ENCODE measurements around the gene CAST. TPM values are rescaled to one million over a fixed set of nuclear protein-coding genes. Genes with fewer than 3 reads are reported as not detected.

Gene CAST
- total RNA-seq, 2 experiments from 2014 or later: 118 to 122 TPM

- no peak overlapping the region for H3K4me3 Mint-ChIP-seq
- DNase-seq: no peak
- H3K36me3 Mint-ChIP-seq (ENCODE audit: low read depth): no peaks in the 10 kb centered on the region
- peaks cover 2% of the 10 kb centered on the region for H3K27me3 Mint-ChIP-seq (ENCODE audit: low read depth)
- peaks cover 3% of the 10 kb centered on the region for H3K4me1 Mint-ChIP-seq (ENCODE audit: low read depth)
- H3K9me3 Mint-ChIP-seq: no peaks in the 10 kb centered on the region
- intact Hi-C loops (cut with micrococcal nuclease): no loop called here
- CTCF ChIA-PET: interaction anchor here (1.2 kb wide), 1 partner anchor 26 kb away, joined by 4 read pairs; no protein-coding TSS in a partner anchor
- no peak overlapping the region for H3K27ac Mint-ChIP-seq
Measured at GRCh38 chr5:96628406-96628805, 33.8 kb upstream of the CAST start.

DNA sequence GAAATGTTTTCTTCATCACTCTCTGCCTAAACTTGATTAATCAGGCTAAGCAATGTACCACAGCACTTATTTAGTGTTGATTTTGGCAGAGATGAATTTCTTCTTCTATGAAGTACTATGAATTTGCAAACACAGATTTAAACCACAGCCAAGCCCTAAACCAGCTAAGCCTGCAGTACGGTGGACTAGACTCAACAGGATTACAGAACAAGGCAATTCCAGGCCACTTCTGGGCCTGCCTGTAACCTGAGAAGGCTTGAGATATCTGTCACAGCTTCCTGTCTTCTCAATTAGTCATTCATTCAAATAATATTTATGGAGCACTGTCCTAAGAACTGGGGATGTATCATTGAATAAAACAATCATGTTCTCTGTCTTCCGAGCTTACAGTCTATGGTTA, 32.4 kb upstream of the CAST start:
- H3K27ac Mint-ChIP-seq: no peak overlapping the region
- H3K4me1 Mint-ChIP-seq (ENCODE audit: low read depth): peaks cover 3% of the 10 kb centered on the region
- H3K36me3 Mint-ChIP-seq (ENCODE audit: low read depth): no peaks in the 10 kb centered on the region
- no peak for DNase-seq
- H3K9me3 Mint-ChIP-seq: no peaks in the 10 kb centered on the region
- H3K27me3 Mint-ChIP-seq (ENCODE audit: low read depth): no peaks in the 10 kb centered on the region
- CTCF ChIA-PET: no interaction called here
- no peak overlapping the region for H3K4me3 Mint-ChIP-seq
- intact Hi-C loops (cut with micrococcal nuclease): no loop called here

GRCh38 chr5:96633820-96634219, 28.4 kb upstream of the CAST start:
- CTCF ChIA-PET: interaction anchor here (2.2 kb wide), 1 partner anchor 19 kb away, joined by 6 read pairs; no protein-coding TSS in a partner anchor
- intact Hi-C loops (cut with micrococcal nuclease): no loop called here
- Mint-ChIP-seq H3K4me1 (ENCODE audit: low read depth) (no peaks in the 10 kb centered on the region), H3K4me3 (no peak overlapping the region), H3K27ac (no peak overlapping the region), H3K36me3 (ENCODE audit: low read depth) (no peaks in the 10 kb centered on the region), H3K27me3 (ENCODE audit: low read depth) (no peaks in the 10 kb centered on the region), H3K9me3 (no peaks in the 10 kb centered on the region)
- DNase-seq: no peak

GRCh38 chr5:96634881-96635280, 27.3 kb upstream of the CAST start:
- H3K36me3 Mint-ChIP-seq (ENCODE audit: low read depth): no peaks in the 10 kb centered on the region

DNA sequence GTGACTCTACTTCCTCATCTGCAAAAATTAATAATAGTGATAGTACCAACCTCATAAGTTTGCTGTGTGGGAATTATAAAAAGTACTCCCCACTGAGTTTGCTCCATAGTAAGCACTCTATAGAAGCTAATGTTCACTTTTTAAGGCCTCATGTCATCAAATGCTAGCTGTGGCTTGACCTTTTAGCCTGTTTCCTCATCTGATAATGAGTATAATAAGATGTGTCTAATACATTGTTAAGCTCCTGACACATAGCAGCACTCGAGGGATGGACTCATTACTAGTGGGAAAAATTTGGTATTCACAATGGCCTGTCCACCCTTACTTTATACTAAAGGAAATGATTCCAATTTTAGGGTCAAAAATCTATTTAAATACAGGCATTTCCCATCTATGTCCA, 26.1 kb upstream of the CAST start:
- no peak overlapping the region for H3K27ac Mint-ChIP-seq
- no peaks in the 10 kb centered on the region for H3K9me3 Mint-ChIP-seq
- intact Hi-C loops (cut with micrococcal nuclease): no loop called here
- H3K4me3 Mint-ChIP-seq: no peak overlapping the region
- H3K36me3 Mint-ChIP-seq (ENCODE audit: low read depth): no peaks in the 10 kb centered on the region
- no peaks in the 10 kb centered on the region for H3K4me1 Mint-ChIP-seq (ENCODE audit: low read depth)
- DNase-seq: no peak
- CTCF ChIA-PET: interaction anchor here (0.5 kb wide), 2 partner anchors 731 to 1692 kb away, joined by 3 read pairs; no protein-coding TSS in a partner anchor
- no peaks in the 10 kb centered on the region for H3K27me3 Mint-ChIP-seq (ENCODE audit: low read depth)

More at GRCh38 chr5:96634881-96635280, 27.3 kb upstream of the CAST start:
- Mint-ChIP-seq H3K27ac (no peak overlapping the region), H3K9me3 (no peaks in the 10 kb centered on the region), H3K4me3 (no peak overlapping the region), H3K4me1 (ENCODE audit: low read depth) (no peaks in the 10 kb centered on the region), H3K27me3 (ENCODE audit: low read depth) (no peaks in the 10 kb centered on the region)
- intact Hi-C loops (cut with micrococcal nuclease): no loop called here
- no peak for DNase-seq
- CTCF ChIA-PET: interaction anchor here (2.2 kb wide), 1 partner anchor 20 kb away, joined by 6 read pairs; no protein-coding TSS in a partner anchor

GRCh38 chr5:96636594-96636993, 25.6 kb upstream of the CAST start:
- intact Hi-C loops (cut with micrococcal nuclease): no loop called here
- DNase-seq: no peak
- H3K9me3 Mint-ChIP-seq: no peaks in the 10 kb centered on the region
- CTCF ChIA-PET: interaction anchor here (0.8 to 1.5 kb wide), 2 partner anchors 16 to 22 kb away, joined by 3 read pairs; no protein-coding TSS in a partner anchor
- no peaks in the 10 kb centered on the region for H3K27me3 Mint-ChIP-seq (ENCODE audit: low read depth)
- no peak overlapping the region for H3K27ac Mint-ChIP-seq
- no peaks in the 10 kb centered on the region for H3K4me1 Mint-ChIP-seq (ENCODE audit: low read depth)
- no peaks in the 10 kb centered on the region for H3K36me3 Mint-ChIP-seq (ENCODE audit: low read depth)
- H3K4me3 Mint-ChIP-seq: no peak overlapping the region

- H3K27ac Mint-ChIP-seq: no peak overlapping the region
- no peaks in the 10 kb centered on the region for H3K27me3 Mint-ChIP-seq (ENCODE audit: low read depth)
- CTCF ChIA-PET: interaction anchor here (0.7 to 1.5 kb wide), 3 partner anchors 15 to 1090 kb away, joined by 3 read pairs; no protein-coding TSS in a partner anchor
- H3K4me1 Mint-ChIP-seq (ENCODE audit: low read depth): no peaks in the 10 kb centered on the region
- no peaks in the 10 kb centered on the region for H3K36me3 Mint-ChIP-seq (ENCODE audit: low read depth)
- H3K9me3 Mint-ChIP-seq: no peaks in the 10 kb centered on the region
- intact Hi-C loops (cut with micrococcal nuclease): no loop called here
- no peak for DNase-seq
- no peak overlapping the region for H3K4me3 Mint-ChIP-seq
Measured at GRCh38 chr5:96637196-96637595, 25.0 kb upstream of the CAST start.

- H3K4me3 Mint-ChIP-seq: no peak overlapping the region
- no peaks in the 10 kb centered on the region for H3K4me1 Mint-ChIP-seq (ENCODE audit: low read depth)
- no peak for DNase-seq
- CTCF ChIA-PET: interaction anchor here (1.0 kb wide), 1 partner anchor 13 kb away, joined by 3 read pairs; no protein-coding TSS in a partner anchor
- no peak overlapping the region for H3K27ac Mint-ChIP-seq
- intact Hi-C loops (cut with micrococcal nuclease): no loop called here
- H3K27me3 Mint-ChIP-seq (ENCODE audit: low read depth): no peaks in the 10 kb centered on the region
- H3K36me3 Mint-ChIP-seq (ENCODE audit: low read depth): no peaks in the 10 kb centered on the region
- H3K9me3 Mint-ChIP-seq: no peaks in the 10 kb centered on the region
Measured at GRCh38 chr5:96638561-96638960, 23.6 kb upstream of the CAST start.

DNA sequence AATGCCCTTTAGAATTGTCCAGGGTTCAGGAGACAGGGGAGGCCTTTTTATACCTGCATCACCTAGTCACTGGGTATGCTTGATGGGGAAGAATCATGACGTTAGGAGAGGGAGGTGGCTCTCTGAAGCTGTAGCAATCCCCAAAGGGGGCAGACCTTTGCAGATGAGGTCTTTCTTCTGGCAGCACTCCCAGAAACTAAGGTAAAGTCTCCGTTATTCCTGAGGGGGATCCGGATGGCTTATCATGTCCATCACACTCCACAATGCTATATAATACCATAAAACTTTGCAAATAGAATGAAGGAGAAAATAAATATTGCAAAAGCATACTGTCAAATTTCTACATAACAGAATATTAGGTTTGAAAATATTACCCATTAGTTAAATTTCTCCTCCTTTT, 21.5 kb upstream of the CAST start:
- Mint-ChIP-seq H3K4me1 (ENCODE audit: low read depth) (no peaks in the 10 kb centered on the region), H3K27ac (no peak overlapping the region), H3K9me3 (no peaks in the 10 kb centered on the region), H3K36me3 (ENCODE audit: low read depth) (no peaks in the 10 kb centered on the region), H3K4me3 (no peak overlapping the region), H3K27me3 (ENCODE audit: low read depth) (no peaks in the 10 kb centered on the region)
- intact Hi-C loops (cut with micrococcal nuclease): no loop called here
- CTCF ChIA-PET: no interaction called here
- DNase-seq: no peak

GRCh38 chr5:96641368-96642280, 20.6 kb upstream of the CAST start:
- Mint-ChIP-seq H3K27ac (no peak overlapping the region), H3K36me3 (ENCODE audit: low read depth) (no peaks in the 10 kb centered on the region), H3K9me3 (no peaks in the 10 kb centered on the region), H3K27me3 (ENCODE audit: low read depth) (no peaks in the 10 kb centered on the region), H3K4me3 (no peak overlapping the region), H3K4me1 (ENCODE audit: low read depth) (no peaks in the 10 kb centered on the region)
- no peak for DNase-seq
- intact Hi-C loops (cut with micrococcal nuclease): no loop called here
- CTCF ChIA-PET: no interaction called here

GRCh38 chr5:96642281-96642640, 19.9 kb upstream of the CAST start:
- intact Hi-C loops (cut with micrococcal nuclease): no loop called here

DNA sequence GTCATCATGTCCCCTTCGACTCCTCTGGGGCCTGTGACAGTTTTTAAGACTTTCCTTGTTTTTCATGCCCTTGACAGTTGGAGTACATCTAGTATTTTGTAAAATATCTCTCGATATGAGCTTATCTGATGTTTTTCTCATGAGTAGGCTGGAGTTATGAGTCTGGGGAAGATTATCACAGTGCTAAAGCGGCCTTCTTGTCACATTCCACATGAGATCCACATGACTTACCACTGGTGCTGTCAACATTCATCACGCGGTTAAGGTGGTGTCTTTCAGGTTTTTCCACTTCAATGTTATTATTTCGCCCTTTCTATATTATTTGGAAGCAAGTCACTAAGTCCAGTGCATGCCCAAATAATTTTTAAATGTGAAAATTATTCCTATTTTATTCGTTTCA, 17.1 kb upstream of the CAST start:
- intact Hi-C loops (cut with micrococcal nuclease): no loop called here
- Mint-ChIP-seq H3K27me3 (ENCODE audit: low read depth) (no peaks in the 10 kb centered on the region), H3K27ac (no peak overlapping the region), H3K36me3 (ENCODE audit: low read depth) (no peaks in the 10 kb centered on the region), H3K4me3 (no peak overlapping the region), H3K9me3 (no peaks in the 10 kb centered on the region), H3K4me1 (ENCODE audit: low read depth) (peaks cover 4% of the 10 kb centered on the region)
- DNase-seq: no peak
- CTCF ChIA-PET: interaction anchor here (0.8 kb wide), 1 partner anchor 15 kb away, joined by 3 read pairs; no protein-coding TSS in a partner anchor

More at GRCh38 chr5:96642281-96642640, 19.9 kb upstream of the CAST start:
- H3K27ac Mint-ChIP-seq: no peak overlapping the region
- no peaks in the 10 kb centered on the region for H3K36me3 Mint-ChIP-seq (ENCODE audit: low read depth)
- no peak overlapping the region for H3K4me3 Mint-ChIP-seq
- no peaks in the 10 kb centered on the region for H3K27me3 Mint-ChIP-seq (ENCODE audit: low read depth)
- H3K9me3 Mint-ChIP-seq: no peaks in the 10 kb centered on the region
- no peaks in the 10 kb centered on the region for H3K4me1 Mint-ChIP-seq (ENCODE audit: low read depth)
- CTCF ChIA-PET: no interaction called here
- no peak for DNase-seq

GRCh38 chr5:96648023-96648422, 14.2 kb upstream of the CAST start:
- intact Hi-C loops (cut with micrococcal nuclease): no loop called here
- H3K4me1 Mint-ChIP-seq (ENCODE audit: low read depth): peaks cover 4% of the 10 kb centered on the region
- CTCF ChIA-PET: no interaction called here

More at GRCh38 chr5:96648023-96648422, 14.2 kb upstream of the CAST start:
- no peak overlapping the region for H3K27ac Mint-ChIP-seq
- no peaks in the 10 kb centered on the region for H3K36me3 Mint-ChIP-seq (ENCODE audit: low read depth)
- H3K9me3 Mint-ChIP-seq: no peaks in the 10 kb centered on the region
- DNase-seq: no peak
- H3K27me3 Mint-ChIP-seq (ENCODE audit: low read depth): peaks cover 4% of the 10 kb centered on the region
- H3K4me3 Mint-ChIP-seq: no peak overlapping the region

All from activated naive CD4-positive, alpha-beta T cell treated with anti-CD3 and anti-CD28 coated beads for 36 hours (primary cell).